Measurements from ENCODE around the gene NPIPA7.
"Not testable (repeated sequence)": the region's sequence is repeated elsewhere in the genome, so short reads cannot be mapped to it uniquely, and the experiment has no call there.

GRCh38 chr16:16425146-16425545, 46.2 kb downstream of the NPIPA7 start:
- TF ChIP-seq, protein P1, sequence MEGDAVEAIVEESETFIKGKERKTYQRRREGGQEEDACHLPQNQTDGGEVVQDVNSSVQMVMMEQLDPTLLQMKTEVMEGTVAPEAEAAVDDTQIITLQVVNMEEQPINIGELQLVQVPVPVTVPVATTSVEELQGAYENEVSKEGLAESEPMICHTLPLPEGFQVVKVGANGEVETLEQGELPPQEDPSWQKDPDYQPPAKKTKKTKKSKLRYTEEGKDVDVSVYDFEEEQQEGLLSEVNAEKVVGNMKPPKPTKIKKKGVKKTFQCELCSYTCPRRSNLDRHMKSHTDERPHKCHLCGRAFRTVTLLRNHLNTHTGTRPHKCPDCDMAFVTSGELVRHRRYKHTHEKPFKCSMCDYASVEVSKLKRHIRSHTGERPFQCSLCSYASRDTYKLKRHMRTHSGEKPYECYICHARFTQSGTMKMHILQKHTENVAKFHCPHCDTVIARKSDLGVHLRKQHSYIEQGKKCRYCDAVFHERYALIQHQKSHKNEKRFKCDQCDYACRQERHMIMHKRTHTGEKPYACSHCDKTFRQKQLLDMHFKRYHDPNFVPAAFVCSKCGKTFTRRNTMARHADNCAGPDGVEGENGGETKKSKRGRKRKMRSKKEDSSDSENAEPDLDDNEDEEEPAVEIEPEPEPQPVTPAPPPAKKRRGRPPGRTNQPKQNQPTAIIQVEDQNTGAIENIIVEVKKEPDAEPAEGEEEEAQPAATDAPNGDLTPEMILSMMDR (IDR thresholded peaks at IDR 0.05) = not testable (repeated sequence)
- not testable (repeated sequence) for TF ChIP-seq POLR2A (IDR thresholded peaks at IDR 0.05)
